SK-N-SH treated with all-trans-retinoic acid at 6 μM for 48 hours (cell line): Measurements from ENCODE around the gene ZBTB24.

Experiments
- ATAC-seq: fragments of 200-7000 bp; cut with Tn5 transposase; 3 replicates; pipeline ENCODE4 v1.9.1; 2020; ENCODE audit warnings: mild to moderate bottlenecking, moderate library complexity
- ARNTL ChIP-seq: fragments of 450-650 bp; formaldehyde crosslinking; IDR thresholded peaks from 2 replicates; pipeline ENCODE4 v1.5.0; 2020; ENCODE audit warnings: low read depth, mild to moderate bottlenecking, moderate library complexity, borderline replicate concordance
- BACH2 ChIP-seq: fragments of 250-450 bp; sonication (Bioruptor Pico); IDR thresholded peaks from 2 replicates; pipeline ENCODE4 v1.9.0; 2021; ENCODE audit warnings: mild to moderate bottlenecking, borderline replicate concordance
- CSDC2 ChIP-seq: fragments of 250-450 bp; sonication (Bioruptor Pico); IDR thresholded peaks from 2 replicates; pipeline ENCODE4 v1.5.0; 2020; ENCODE audit warnings: mild to moderate bottlenecking, moderate library complexity
- ESRRG ChIP-seq: fragments of 250-450 bp; sonication (Bioruptor Pico); IDR thresholded peaks from 2 replicates; pipeline ENCODE4 v1.6.1; 2021; ENCODE audit warnings: mild to moderate bottlenecking
- GLIS3 ChIP-seq: fragments of 250-450 bp; sonication (Bioruptor Pico); IDR thresholded peaks from 2 replicates; pipeline ENCODE4 v1.5.0; 2020; ENCODE audit warnings: mild to moderate bottlenecking, moderate library complexity
- SNAI2 ChIP-seq: fragments of 250-450 bp; sonication (Bioruptor Pico); IDR thresholded peaks from 2 replicates; pipeline ENCODE4 v1.5.0; 2020; ENCODE audit warnings: mild to moderate bottlenecking, moderate library complexity
- TCF4 ChIP-seq: fragments of 250-450 bp; sonication (Bioruptor Pico); IDR thresholded peaks from 2 replicates; pipeline ENCODE4 v1.8.0; 2021; ENCODE audit warnings: mild to moderate bottlenecking, moderate library complexity, borderline replicate concordance
- TOX ChIP-seq: fragments of 250-450 bp; sonication (Bioruptor Pico); IDR thresholded peaks from 2 replicates; pipeline ENCODE4 v1.8.0; 2021; ENCODE audit warnings: mild to moderate bottlenecking, moderate library complexity, borderline replicate concordance
- ZC3H10 ChIP-seq: fragments of 250-450 bp; sonication (Bioruptor Pico); IDR thresholded peaks from 2 replicates; pipeline ENCODE4 v1.5.1; 2021; ENCODE audit warnings: mild to moderate bottlenecking, moderate library complexity
- ZFP3 ChIP-seq: fragments of 250-450 bp; sonication (Bioruptor Pico); IDR thresholded peaks from 2 replicates; pipeline ENCODE4 v1.5.0; 2020; ENCODE audit warnings: mild to moderate bottlenecking, moderate library complexity
- ZNF565 ChIP-seq: fragments of 450-650 bp; formaldehyde crosslinking; conservative IDR thresholded peaks from 2 replicates; pipeline ENCODE4 v1.5.0; 2020; ENCODE audit warnings: low read depth, mild to moderate bottlenecking, moderate library complexity
- ZNF70 ChIP-seq: fragments of 450-650 bp; formaldehyde crosslinking; IDR thresholded peaks from 2 replicates; pipeline ENCODE4 v1.5.0; 2020; ENCODE audit warnings: mild to moderate bottlenecking, moderate library complexity
- ZNF8 ChIP-seq: fragments of 450-650 bp; formaldehyde crosslinking; IDR thresholded peaks from 2 replicates; pipeline ENCODE4 v1.5.0; 2020; ENCODE audit warnings: mild to moderate bottlenecking, moderate library complexity
- TF ChIP-seq, protein P1 (sequence below): fragments of 250-450 bp; sonication (Bioruptor Pico); IDR thresholded peaks from 2 replicates; pipeline ENCODE4 v1.5.0; 2020; ENCODE audit warnings: mild to moderate bottlenecking, moderate library complexity
- TF ChIP-seq, protein P2 (sequence below): fragments of 250-450 bp; sonication (Bioruptor Pico); IDR thresholded peaks from 2 replicates; pipeline ENCODE4 v1.8.0; 2021; ENCODE audit warnings: low read depth, mild to moderate bottlenecking, moderate library complexity, borderline replicate concordance
- TF ChIP-seq, protein P3 (sequence below): fragments of 250-450 bp; sonication (Bioruptor Pico); IDR thresholded peaks from 2 replicates; pipeline ENCODE4 v1.8.0; 2020; ENCODE audit warnings: mild to moderate bottlenecking, moderate library complexity, borderline replicate concordance
- TF ChIP-seq, protein P4 (sequence below): fragments of 250-450 bp; sonication (Bioruptor Pico); IDR thresholded peaks from 2 replicates; pipeline ENCODE4 v1.5.1; 2020; ENCODE audit warnings: low read depth, mild to moderate bottlenecking, moderate library complexity
- TF ChIP-seq, protein P5 (sequence below): fragments of 250-450 bp; sonication (Bioruptor Pico); IDR thresholded peaks from 2 replicates; pipeline ENCODE4 v1.5.1; 2021; ENCODE audit warnings: mild to moderate bottlenecking, moderate library complexity

The ZBTB24 gene

DNA sequence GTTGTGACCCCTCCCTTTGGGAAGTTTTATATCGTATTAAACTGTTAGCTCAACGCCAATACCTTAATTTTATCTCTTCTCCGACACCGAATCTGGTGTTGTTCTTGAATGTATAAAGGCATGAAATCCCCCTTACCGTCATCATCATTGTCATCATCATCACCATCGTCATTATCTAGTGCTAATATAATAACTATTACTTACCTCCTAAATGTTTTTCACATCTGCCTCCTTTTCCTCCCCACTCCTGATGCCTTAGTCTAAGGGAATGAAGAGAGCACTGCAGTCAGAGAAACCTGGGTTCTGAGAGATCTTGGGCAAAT is 677 bp upstream of the ZBTB24 start (continued):
- TF ChIP-seq, protein P1, sequence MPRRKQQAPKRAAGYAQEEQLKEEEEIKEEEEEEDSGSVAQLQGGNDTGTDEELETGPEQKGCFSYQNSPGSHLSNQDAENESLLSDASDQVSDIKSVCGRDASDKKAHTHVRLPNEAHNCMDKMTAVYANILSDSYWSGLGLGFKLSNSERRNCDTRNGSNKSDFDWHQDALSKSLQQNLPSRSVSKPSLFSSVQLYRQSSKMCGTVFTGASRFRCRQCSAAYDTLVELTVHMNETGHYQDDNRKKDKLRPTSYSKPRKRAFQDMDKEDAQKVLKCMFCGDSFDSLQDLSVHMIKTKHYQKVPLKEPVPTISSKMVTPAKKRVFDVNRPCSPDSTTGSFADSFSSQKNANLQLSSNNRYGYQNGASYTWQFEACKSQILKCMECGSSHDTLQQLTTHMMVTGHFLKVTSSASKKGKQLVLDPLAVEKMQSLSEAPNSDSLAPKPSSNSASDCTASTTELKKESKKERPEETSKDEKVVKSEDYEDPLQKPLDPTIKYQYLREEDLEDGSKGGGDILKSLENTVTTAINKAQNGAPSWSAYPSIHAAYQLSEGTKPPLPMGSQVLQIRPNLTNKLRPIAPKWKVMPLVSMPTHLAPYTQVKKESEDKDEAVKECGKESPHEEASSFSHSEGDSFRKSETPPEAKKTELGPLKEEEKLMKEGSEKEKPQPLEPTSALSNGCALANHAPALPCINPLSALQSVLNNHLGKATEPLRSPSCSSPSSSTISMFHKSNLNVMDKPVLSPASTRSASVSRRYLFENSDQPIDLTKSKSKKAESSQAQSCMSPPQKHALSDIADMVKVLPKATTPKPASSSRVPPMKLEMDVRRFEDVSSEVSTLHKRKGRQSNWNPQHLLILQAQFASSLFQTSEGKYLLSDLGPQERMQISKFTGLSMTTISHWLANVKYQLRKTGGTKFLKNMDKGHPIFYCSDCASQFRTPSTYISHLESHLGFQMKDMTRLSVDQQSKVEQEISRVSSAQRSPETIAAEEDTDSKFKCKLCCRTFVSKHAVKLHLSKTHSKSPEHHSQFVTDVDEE (CRISPR knock-in tag) = no peak
- TF ChIP-seq BACH2 = no peak

DNA sequence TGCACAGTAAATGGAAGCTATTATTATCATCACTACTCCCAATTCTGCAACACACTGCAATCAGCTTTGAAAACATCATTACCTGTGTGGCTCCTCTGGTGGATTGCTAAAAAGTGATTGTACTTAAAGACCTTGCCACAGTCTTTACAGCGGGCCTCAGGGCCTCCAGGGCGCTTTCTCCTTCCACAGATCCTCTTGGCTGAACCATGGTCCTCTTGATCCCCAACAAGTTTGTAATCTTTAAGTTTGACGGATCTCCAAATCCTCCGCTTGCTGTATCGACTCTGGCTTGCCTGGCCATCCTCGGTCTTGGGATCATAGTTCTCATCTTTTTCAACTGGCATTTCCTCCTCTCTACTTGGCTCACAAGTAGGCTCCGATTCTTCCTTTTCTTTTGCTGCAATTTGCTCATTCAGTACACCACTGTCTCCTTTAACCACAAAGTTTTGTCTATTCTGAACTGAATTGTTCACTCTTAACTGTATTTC is 2.0 kb downstream of the ZBTB24 start:
- TF ChIP-seq ZNF565 (CRISPR knock-in tag) (no peak), ZC3H10 (CRISPR knock-in tag) (no peak), ESRRG (no peak), ZFP3 (CRISPR knock-in tag) (no peak), GLIS3 (CRISPR knock-in tag) (no peak), ZNF8 (no peak), TOX (CRISPR knock-in tag) (no peak), SNAI2 (CRISPR knock-in tag) (no peak), BACH2 (no peak), TCF4 (CRISPR knock-in tag) (no peak)
- TF ChIP-seq, protein P2, sequence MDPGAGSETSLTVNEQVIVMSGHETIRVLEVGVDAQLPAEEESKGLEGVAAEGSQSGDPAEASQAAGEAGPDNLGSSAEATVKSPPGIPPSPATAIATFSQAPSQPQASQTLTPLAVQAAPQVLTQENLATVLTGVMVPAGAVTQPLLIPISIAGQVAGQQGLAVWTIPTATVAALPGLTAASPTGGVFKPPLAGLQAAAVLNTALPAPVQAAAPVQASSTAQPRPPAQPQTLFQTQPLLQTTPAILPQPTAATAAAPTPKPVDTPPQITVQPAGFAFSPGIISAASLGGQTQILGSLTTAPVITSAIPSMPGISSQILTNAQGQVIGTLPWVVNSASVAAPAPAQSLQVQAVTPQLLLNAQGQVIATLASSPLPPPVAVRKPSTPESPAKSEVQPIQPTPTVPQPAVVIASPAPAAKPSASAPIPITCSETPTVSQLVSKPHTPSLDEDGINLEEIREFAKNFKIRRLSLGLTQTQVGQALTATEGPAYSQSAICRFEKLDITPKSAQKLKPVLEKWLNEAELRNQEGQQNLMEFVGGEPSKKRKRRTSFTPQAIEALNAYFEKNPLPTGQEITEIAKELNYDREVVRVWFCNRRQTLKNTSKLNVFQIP (CRISPR knock-in tag) = no peak
- TF ChIP-seq, protein P3, sequence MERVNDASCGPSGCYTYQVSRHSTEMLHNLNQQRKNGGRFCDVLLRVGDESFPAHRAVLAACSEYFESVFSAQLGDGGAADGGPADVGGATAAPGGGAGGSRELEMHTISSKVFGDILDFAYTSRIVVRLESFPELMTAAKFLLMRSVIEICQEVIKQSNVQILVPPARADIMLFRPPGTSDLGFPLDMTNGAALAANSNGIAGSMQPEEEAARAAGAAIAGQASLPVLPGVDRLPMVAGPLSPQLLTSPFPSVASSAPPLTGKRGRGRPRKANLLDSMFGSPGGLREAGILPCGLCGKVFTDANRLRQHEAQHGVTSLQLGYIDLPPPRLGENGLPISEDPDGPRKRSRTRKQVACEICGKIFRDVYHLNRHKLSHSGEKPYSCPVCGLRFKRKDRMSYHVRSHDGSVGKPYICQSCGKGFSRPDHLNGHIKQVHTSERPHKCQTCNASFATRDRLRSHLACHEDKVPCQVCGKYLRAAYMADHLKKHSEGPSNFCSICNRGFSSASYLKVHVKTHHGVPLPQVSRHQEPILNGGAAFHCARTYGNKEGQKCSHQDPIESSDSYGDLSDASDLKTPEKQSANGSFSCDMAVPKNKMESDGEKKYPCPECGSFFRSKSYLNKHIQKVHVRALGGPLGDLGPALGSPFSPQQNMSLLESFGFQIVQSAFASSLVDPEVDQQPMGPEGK (CRISPR knock-in tag) = no peak
- TF ChIP-seq, protein P4, sequence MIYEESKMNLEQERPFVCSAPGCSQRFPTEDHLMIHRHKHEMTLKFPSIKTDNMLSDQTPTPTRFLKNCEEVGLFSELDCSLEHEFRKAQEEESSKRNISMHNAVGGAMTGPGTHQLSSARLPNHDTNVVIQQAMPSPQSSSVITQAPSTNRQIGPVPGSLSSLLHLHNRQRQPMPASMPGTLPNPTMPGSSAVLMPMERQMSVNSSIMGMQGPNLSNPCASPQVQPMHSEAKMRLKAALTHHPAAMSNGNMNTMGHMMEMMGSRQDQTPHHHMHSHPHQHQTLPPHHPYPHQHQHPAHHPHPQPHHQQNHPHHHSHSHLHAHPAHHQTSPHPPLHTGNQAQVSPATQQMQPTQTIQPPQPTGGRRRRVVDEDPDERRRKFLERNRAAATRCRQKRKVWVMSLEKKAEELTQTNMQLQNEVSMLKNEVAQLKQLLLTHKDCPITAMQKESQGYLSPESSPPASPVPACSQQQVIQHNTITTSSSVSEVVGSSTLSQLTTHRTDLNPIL (CRISPR knock-in tag) = no peak
- TF ChIP-seq, protein P1 (CRISPR knock-in tag) = no peak
- TF ChIP-seq, protein P5, sequence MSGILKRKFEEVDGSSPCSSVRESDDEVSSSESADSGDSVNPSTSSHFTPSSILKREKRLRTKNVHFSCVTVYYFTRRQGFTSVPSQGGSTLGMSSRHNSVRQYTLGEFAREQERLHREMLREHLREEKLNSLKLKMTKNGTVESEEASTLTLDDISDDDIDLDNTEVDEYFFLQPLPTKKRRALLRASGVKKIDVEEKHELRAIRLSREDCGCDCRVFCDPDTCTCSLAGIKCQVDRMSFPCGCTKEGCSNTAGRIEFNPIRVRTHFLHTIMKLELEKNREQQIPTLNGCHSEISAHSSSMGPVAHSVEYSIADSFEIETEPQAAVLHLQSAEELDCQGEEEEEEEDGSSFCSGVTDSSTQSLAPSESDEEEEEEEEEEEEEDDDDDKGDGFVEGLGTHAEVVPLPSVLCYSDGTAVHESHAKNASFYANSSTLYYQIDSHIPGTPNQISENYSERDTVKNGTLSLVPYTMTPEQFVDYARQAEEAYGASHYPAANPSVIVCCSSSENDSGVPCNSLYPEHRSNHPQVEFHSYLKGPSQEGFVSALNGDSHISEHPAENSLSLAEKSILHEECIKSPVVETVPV (CRISPR knock-in tag) = no peak

DNA sequence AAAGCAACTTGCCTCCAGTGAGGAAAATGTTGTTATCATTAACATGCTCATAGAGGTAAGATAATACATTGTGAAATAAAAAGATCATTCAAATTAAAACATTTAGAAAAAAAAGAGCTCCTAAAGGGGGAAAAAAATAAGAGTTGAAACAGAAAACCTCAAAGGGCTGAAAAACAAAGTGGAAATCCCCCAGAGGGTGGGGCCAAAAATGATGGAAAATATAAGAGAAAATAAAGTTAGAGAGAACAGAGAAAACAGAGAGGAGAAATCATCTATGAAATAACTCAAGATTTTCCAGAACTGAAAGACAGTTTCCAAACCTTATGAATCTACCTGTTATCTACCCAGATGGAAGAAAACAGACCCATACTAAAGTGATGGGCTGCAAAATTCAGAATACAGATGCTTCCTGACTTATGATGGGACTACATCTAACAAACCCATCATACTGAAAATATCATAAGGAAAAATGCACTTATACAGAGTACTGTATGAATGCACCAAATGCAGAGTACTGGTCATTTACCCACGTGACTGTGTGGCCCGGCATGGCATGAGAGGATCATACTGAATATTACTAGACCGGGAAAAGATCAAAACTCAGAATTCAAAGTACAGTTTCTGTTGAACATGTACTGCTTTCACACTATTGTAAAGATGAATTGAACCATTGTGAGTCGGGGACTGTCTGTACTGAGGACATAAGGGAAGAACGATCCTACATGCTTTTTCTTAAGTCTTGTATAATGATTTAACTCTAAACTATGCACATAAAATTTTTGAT is 4.0 kb downstream of the ZBTB24 start:
- no peak for TF ChIP-seq TOX (CRISPR knock-in tag)
- TF ChIP-seq, protein P5 (CRISPR knock-in tag) = no peak
- TF ChIP-seq, protein P1 (CRISPR knock-in tag) = no peak
- TF ChIP-seq ZC3H10 (CRISPR knock-in tag) = no peak
- no peak for TF ChIP-seq ARNTL (CRISPR knock-in tag)
- TF ChIP-seq ZNF70 (CRISPR knock-in tag) = no peak
- TF ChIP-seq CSDC2 (CRISPR knock-in tag) = no peak
- TF ChIP-seq, all 23 proteins: peak for 0

More for the DNA sequence above, 2.0 kb downstream of the ZBTB24 start:
- ATAC-seq = no peak

More for the DNA sequence above, 4.0 kb downstream of the ZBTB24 start:
- no peak for ATAC-seq
